HCT116 (cell line): Measurements from ENCODE around the gene RFX8. TPM values are rescaled to one million over a fixed set of nuclear protein-coding genes. Genes with fewer than 3 reads are reported as not detected.

ENCODE experiments used
- ATAC-seq: fragments of 200-7000 bp; cut with Tn5 transposase; 2 replicates; pipeline ENCODE4 v1.9.1; 2020; ENCODE audit warnings: mild to moderate bottlenecking, moderate library complexity
- BruUV-seq: library from RNA; stranded (reverse); fragments of 400-500 nt; replicated peaks from 2 replicates; lab custom pipeline; 2021; lab: Mats Ljungman, UMichigan
- CTCF ChIA-PET: fragments of 300-600 bp; sonication (Branson Sonifier 250); formaldehyde crosslinking; loops from one replicate; lab custom pipeline; 2021; ENCODE audit warnings: antibody characterized with exemption; lab: Charles Lee
- POLR2A ChIA-PET: fragments of 300-600, 350-600 bp; sonication (Branson Sonifier 250); formaldehyde crosslinking; loops from one replicate; lab custom pipeline; 2021; ENCODE audit warnings: antibody characterized with exemption; lab: Charles Lee
- RAD21 ChIA-PET, 2 experiments: fragments of 300-600 bp; sonication (Branson Sonifier 250); formaldehyde crosslinking; loops; one replicate each; lab custom pipeline; 2023; ENCODE audit warnings: low total read pairs in 2 of 2; ENCODE audit not compliant: uncharacterized antibody in 2 of 2, unreplicated experiment in 2 of 2, low non-redundant PET in 1 of 2; lab: Charles Lee
- DNase-seq: peaks from one replicate; pipeline ENCODE4 v3.0.0-alpha.2; 2010; ENCODE audit warnings: low read depth, low spot score
- H2AFZ ChIP-seq: fragments of 200-600 bp; shearing (Covaris generic), sonication (generic); 2 replicates; pipeline ENCODE4 v1.6.1; 2017; ENCODE audit warnings: low read depth, mixed run types, mixed read lengths, antibody characterized with exemption, low read length; ENCODE audit not compliant: poor library complexity, severe bottlenecking
- H3K27ac ChIP-seq: 2 replicates; pipeline ENCODE4 v1.5.1; 2012; ENCODE audit warnings: low read depth, low read length
- H3K27me3 ChIP-seq: fragments of 200-600 bp; sonication (generic); 2 replicates; pipeline ENCODE4 v1.6.1; 2016; ENCODE audit warnings: mixed run types, low read length, mixed read lengths; ENCODE audit not compliant: insufficient read depth
- H3K36me3 ChIP-seq, 2 experiments: fragments of 200-500 bp in 1 of 2; fragments of 200-600 bp in 1 of 2; sonication (Bioruptor generic) in 1 of 2; sonication (generic) in 1 of 2; 2 replicates each; pipeline versions ENCODE4 v1.5.1 to v1.6.1; 2014 to 2016; ENCODE audit warnings: low read length in 2 of 2, inconsistent platforms in 1 of 2, mixed read lengths in 1 of 2, mixed run types in 1 of 2; ENCODE audit not compliant: insufficient read depth in 2 of 2, control insufficient read depth in 1 of 2
- H3K4me1 ChIP-seq, 2 experiments: fragments of 200-600 bp in 1 of 2; sonication (generic) in 1 of 2; 2 replicates each; pipeline versions ENCODE4 v1.5.1 to v1.6.1; 2012 to 2017; ENCODE audit warnings: low read length in 2 of 2, inconsistent platforms in 1 of 2, mild to moderate bottlenecking in 1 of 2, mixed read lengths in 1 of 2, mixed run types in 1 of 2, moderate library complexity in 1 of 2; ENCODE audit not compliant: insufficient read depth in 2 of 2, control insufficient read depth in 1 of 2
- H3K4me2 ChIP-seq: fragments of 200-600 bp; sonication (generic); 2 replicates; pipeline ENCODE4 v1.6.1; 2017; ENCODE audit warnings: mixed run types, low read length, mixed read lengths
- H3K4me3 ChIP-seq, 2 experiments: fragments of 200-600 bp in 1 of 2; sonication (generic) in 1 of 2; replicated peaks in 1 of 2; 2 replicates each; pipeline ENCODE4 v1.5.1; 2011 to 2016; ENCODE audit warnings: low read length in 2 of 2, control low read depth in 1 of 2, low read depth in 1 of 2, mild to moderate bottlenecking in 1 of 2, mixed read lengths in 1 of 2, mixed run types in 1 of 2
- H3K79me2 ChIP-seq: fragments of 200-600 bp; sonication (generic); 2 replicates; pipeline ENCODE4 v1.6.1; 2017; ENCODE audit warnings: mild to moderate bottlenecking, mixed run types, low read length, moderate library complexity, mixed read lengths; ENCODE audit not compliant: insufficient read depth
- H3K9ac ChIP-seq: fragments of 200-600 bp; sonication (generic); 2 replicates; pipeline ENCODE4 v1.6.1; 2016; ENCODE audit warnings: low read length, mixed read lengths
- H3K9me2 ChIP-seq: fragments of 200-600 bp; sonication (generic), shearing (Covaris generic); 2 replicates; pipeline ENCODE4 v1.6.1; 2017; ENCODE audit warnings: mixed run types, mild to moderate bottlenecking, moderate library complexity; ENCODE audit not compliant: insufficient read depth
- H3K9me3 ChIP-seq, 2 experiments: fragments of 200-500 bp in 1 of 2; fragments of 200-600 bp in 1 of 2; sonication (Bioruptor generic) in 1 of 2; sonication (generic) in 1 of 2; 2 replicates each; pipeline ENCODE4 v1.6.1; 2014 to 2017; ENCODE audit warnings: low read length in 2 of 2, mixed read lengths in 2 of 2, inconsistent platforms in 1 of 2, low read depth in 1 of 2, mild to moderate bottlenecking in 1 of 2, mixed run types in 1 of 2, moderate library complexity in 1 of 2; ENCODE audit not compliant: control insufficient read depth in 1 of 2, insufficient read depth in 1 of 2
- H4K20me1 ChIP-seq: fragments of 200-600 bp; sonication (generic), shearing (Covaris generic); 2 replicates; pipeline ENCODE4 v1.6.1; 2017; ENCODE audit warnings: mixed run types, mild to moderate bottlenecking, moderate library complexity; ENCODE audit not compliant: insufficient read depth
- CBX3 ChIP-seq: IDR thresholded peaks from 2 replicates; pipeline ENCODE4 v1.6.1; 2012; ENCODE audit warnings: low read depth
- ELF1 ChIP-seq: IDR thresholded peaks from 2 replicates; pipeline ENCODE4 v1.6.1; 2012; ENCODE audit warnings: low read depth, borderline replicate concordance
- EZH2phosphoT487 ChIP-seq: fragments of 200-600 bp; IDR thresholded peaks from 2 replicates; pipeline ENCODE4 v1.6.1; 2018; ENCODE audit warnings: antibody characterized with exemption, borderline replicate concordance
- JUND ChIP-seq: IDR thresholded peaks from 2 replicates; pipeline ENCODE4 v1.6.1; 2012
- POLR2A ChIP-seq: IDR thresholded peaks from 2 replicates; pipeline ENCODE4 v1.7.0; 2011; ENCODE audit warnings: borderline replicate concordance; ENCODE audit not compliant: insufficient read depth, insufficient read length; ENCODE audit errors: extremely low read depth
- RAD21 ChIP-seq: IDR thresholded peaks from 2 replicates; pipeline ENCODE4 v1.6.1; 2012; ENCODE audit warnings: low read depth, mild to moderate bottlenecking
- SIN3A ChIP-seq: IDR thresholded peaks from 2 replicates; pipeline ENCODE4 v1.6.1; 2012; ENCODE audit warnings: low read depth
- SRF ChIP-seq: IDR thresholded peaks from 2 replicates; pipeline ENCODE4 v1.6.1; 2012; ENCODE audit warnings: low read depth
- ZFX ChIP-seq: fragments of 450-650 bp; IDR thresholded peaks from 2 replicates; pipeline ENCODE4 v1.6.1; 2017
- ZNF274 ChIP-seq: fragments of 200-500 bp; sonication (Bioruptor generic); IDR thresholded peaks from 2 replicates; pipeline ENCODE4 v1.6.1; 2014; ENCODE audit warnings: mild to moderate bottlenecking, low read depth, low read length, inconsistent platforms
- intact Hi-C: fragments of 100-400 bp; cut with micrococcal nuclease; formaldehyde crosslinking; loops from 2 replicates; pipeline ENCODE4 v1.10.0; 2022
- total RNA-seq: library from RNA; stranded (reverse); gene quantifications from one replicate; pipeline ENCODE4 v1.2.1, GENCODE V29; 2021; ENCODE audit not compliant: unreplicated experiment
- TF ChIP-seq, protein P1 (sequence below): IDR thresholded peaks from 2 replicates; pipeline ENCODE4 v1.6.1; 2012; ENCODE audit warnings: low read depth

RFX8 gene
- total RNA-seq, 1 experiment from 2014 or later = not detected

DNA sequence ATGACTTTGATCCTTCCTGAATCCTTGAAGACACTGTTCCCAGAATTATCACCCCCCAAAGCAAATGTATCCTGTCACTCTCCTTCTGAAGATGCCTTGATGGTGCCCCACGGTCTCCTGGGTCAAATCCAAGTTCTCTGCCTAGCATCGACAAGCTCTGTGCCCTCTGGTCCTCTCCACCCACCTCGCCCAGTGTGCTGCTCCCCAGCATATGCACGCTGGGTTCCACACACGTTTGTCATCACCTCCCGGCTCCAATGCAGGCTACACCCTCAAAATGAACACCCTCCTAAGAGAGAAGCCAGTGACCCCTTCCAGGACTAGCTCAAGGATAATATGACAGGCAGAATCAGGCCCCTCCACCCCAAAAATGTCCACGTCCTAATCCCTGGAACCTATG, 48.1 kb downstream of the RFX8 start:
- ChIA-PET POLR2A (no interaction called here), RAD21 (no interaction called here), CTCF (no interaction called here)
- intact Hi-C loops = loop anchor here (10.0 kb wide), 1 partner anchor 738 kb away; no protein-coding TSS in a partner anchor
- Histone ChIP-seq H3K9ac (no peak overlapping the region), H3K9me2 (no peaks in the 10 kb centered on the region), H3K27ac (no peak overlapping the region), H3K79me2 (no peaks in the 10 kb centered on the region), H3K36me3 (no peaks in the 10 kb centered on the region), H3K9me3 (no peaks in the 10 kb centered on the region), H3K4me1 (no peaks in the 10 kb centered on the region), H3K4me2 (no peak overlapping the region), H3K27me3 (no peaks in the 10 kb centered on the region), H4K20me1 (no peaks in the 10 kb centered on the region), H3K4me3 (no peak overlapping the region), H2AFZ (no peak overlapping the region)
- TF ChIP-seq CBX3 (no peak), EZH2phosphoT487 (no peak), RAD21 (no peak), SRF (no peak), ZNF274 (no peak), ZFX (no peak), POLR2A (no peak), JUND (no peak), ELF1 (no peak), SIN3A (no peak)
- TF ChIP-seq, protein P1, sequence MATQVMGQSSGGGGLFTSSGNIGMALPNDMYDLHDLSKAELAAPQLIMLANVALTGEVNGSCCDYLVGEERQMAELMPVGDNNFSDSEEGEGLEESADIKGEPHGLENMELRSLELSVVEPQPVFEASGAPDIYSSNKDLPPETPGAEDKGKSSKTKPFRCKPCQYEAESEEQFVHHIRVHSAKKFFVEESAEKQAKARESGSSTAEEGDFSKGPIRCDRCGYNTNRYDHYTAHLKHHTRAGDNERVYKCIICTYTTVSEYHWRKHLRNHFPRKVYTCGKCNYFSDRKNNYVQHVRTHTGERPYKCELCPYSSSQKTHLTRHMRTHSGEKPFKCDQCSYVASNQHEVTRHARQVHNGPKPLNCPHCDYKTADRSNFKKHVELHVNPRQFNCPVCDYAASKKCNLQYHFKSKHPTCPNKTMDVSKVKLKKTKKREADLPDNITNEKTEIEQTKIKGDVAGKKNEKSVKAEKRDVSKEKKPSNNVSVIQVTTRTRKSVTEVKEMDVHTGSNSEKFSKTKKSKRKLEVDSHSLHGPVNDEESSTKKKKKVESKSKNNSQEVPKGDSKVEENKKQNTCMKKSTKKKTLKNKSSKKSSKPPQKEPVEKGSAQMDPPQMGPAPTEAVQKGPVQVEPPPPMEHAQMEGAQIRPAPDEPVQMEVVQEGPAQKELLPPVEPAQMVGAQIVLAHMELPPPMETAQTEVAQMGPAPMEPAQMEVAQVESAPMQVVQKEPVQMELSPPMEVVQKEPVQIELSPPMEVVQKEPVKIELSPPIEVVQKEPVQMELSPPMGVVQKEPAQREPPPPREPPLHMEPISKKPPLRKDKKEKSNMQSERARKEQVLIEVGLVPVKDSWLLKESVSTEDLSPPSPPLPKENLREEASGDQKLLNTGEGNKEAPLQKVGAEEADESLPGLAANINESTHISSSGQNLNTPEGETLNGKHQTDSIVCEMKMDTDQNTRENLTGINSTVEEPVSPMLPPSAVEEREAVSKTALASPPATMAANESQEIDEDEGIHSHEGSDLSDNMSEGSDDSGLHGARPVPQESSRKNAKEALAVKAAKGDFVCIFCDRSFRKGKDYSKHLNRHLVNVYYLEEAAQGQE = no peak
- ATAC-seq (no peak), DNase-seq (no peak)
- no TSS peak for BruUV-seq
